Spleen (tissue), 11 donors: ENCODE results near the gene CCDC43. TPM values are rescaled to one million over a fixed set of nuclear protein-coding genes. Genes with fewer than 3 reads are reported as not detected.

Experiments used
- DNase-seq: peaks from one replicate; pipeline ENCODE4 v3.0.0-alpha.2; 2020
- H3K27ac ChIP-seq, 8 donors: fragments of 200-600 bp; sonication (generic) in 7 of 8; 1 replicate in 4 of 8; 2 replicates in 4 of 8; pipeline versions ENCODE4 v1.5.0 to v1.8.0; 2016 to 2021; ENCODE audit warnings: inconsistent platforms in 4 of 8, mild to moderate bottlenecking in 4 of 8, moderate library complexity in 1 of 8
- H3K27me3 ChIP-seq, 7 donors: fragments of 200-600 bp; sonication (generic) in 6 of 7; replicated peaks in 1 of 7; 1 replicate in 4 of 7; 2 replicates in 3 of 7; pipeline versions ENCODE4 v1.5.0 to v1.8.0; 2016 to 2021; ENCODE audit warnings: inconsistent platforms in 3 of 7, mild to moderate bottlenecking in 1 of 7
- H3K36me3 ChIP-seq, 6 donors: fragments of 200-600 bp; sonication (generic) in 5 of 6; 1 replicate in 4 of 6; 2 replicates in 2 of 6; pipeline versions ENCODE4 v1.5.0 to v1.8.0; 2016 to 2021; ENCODE audit warnings: inconsistent platforms in 2 of 6
- H3K4me1 ChIP-seq, 6 donors: fragments of 200-600 bp; sonication (generic) in 5 of 6; 1 replicate in 3 of 6; 2 replicates in 3 of 6; pipeline versions ENCODE4 v1.5.0 to v1.8.0; 2016 to 2021; ENCODE audit warnings: inconsistent platforms in 3 of 6
- H3K4me3 ChIP-seq, 8 donors: fragments of 200-600 bp; sonication (generic) in 7 of 8; 1 replicate in 4 of 8; 2 replicates in 4 of 8; pipeline versions ENCODE4 v1.5.0 to v1.8.0; 2016 to 2021; ENCODE audit warnings: inconsistent platforms in 4 of 8, mild to moderate bottlenecking in 4 of 8, moderate library complexity in 2 of 8
- H3K9me3 ChIP-seq, 8 donors: fragments of 200-600 bp; sonication (generic) in 7 of 8; 1 replicate in 4 of 8; 2 replicates in 4 of 8; pipeline versions ENCODE4 v1.5.0 to v1.8.0; 2016 to 2021; ENCODE audit warnings: inconsistent platforms in 4 of 8
- CTCF ChIP-seq, 11 experiments: fragments of 200-600 bp in 7 of 11; fragments of 450-650 bp in 4 of 11; sonication (generic) in 4 of 11; IDR thresholded peaks in 8 of 11; conservative IDR thresholded peaks in 3 of 11; 1 replicate in 7 of 11; 2 replicates in 4 of 11; pipeline versions ENCODE4 v1.4.0 to v1.8.0; 2016 to 2021; ENCODE audit warnings: antibody characterized with exemption in 11 of 11, inconsistent platforms in 4 of 11, mild to moderate bottlenecking in 1 of 11
- POLR2A ChIP-seq, 3 donors: fragments of 450-650 bp; IDR thresholded peaks; one replicate each; pipeline ENCODE4 v1.5.1; 2017; ENCODE audit warnings: antibody characterized with exemption in 3 of 3, mild to moderate bottlenecking in 1 of 3
- POLR2AphosphoS5 ChIP-seq, 3 donors: sonication (generic); formaldehyde crosslinking; IDR thresholded peaks; one replicate each; pipeline ENCODE4 v1.5.1; 2017; ENCODE audit warnings: antibody characterized with exemption in 3 of 3
- WGBS, 5 donors: extraction: QIAGEN DNeasy Blood & Tissue Kit in 3 of 5; methylation state at CpG; one replicate each; pipeline versions ENCODE4 v1.1.5 to v1.1.7; 2013 to 2018; 5-methylcytosine and 5-hydroxymethylcytosine counted together
- intact Hi-C: fragments of 100-400 bp; cut with DNase I; formaldehyde crosslinking; loops from one replicate; pipeline ENCODE4 v1.15.0; 2023; ENCODE audit warnings: low total_unique reads
- polyA plus RNA-seq, 3 donors: library from polyadenylated mRNA; stranded (reverse); fragments of 200-250 nt; gene quantifications; one replicate each; pipeline ENCODE4 v1.2.1, GENCODE V29; 2013
- total RNA-seq, 7 donors: library from RNA; depleted of rRNA in 3 of 7; stranded (reverse); fragments of >200 nt in 3 of 7; fragmentation: NEBNext Ultra II Directional in 4 of 7; extraction: Animal tissue kit (Norgen Biotek cat#: 25700) in 4 of 7; gene quantifications; one replicate each; pipeline versions ENCODE4 v1.1.0 to v1.2.1, GENCODE V29; 2016 to 2021
- donor health status: healthy with polysubstance abuse.
- donor health status: DM: no; HTN: no; CAD: no; lungs with moderate emphysema.
- donor health status: DM: no; HTN: no; CAD: no.
- donor health status: Bipolar disorder and iron deficiency.
- donor health status: healthy.
- donor health status: DM: no; HTN: no; CAD: no.
- donor health status: DM: yes; HTN: yes; CAD: no.

The CCDC43 gene
- total and polyA plus RNA-seq, 10 donors: 9.7 to 19.9 (median 17.0) TPM

DNA sequence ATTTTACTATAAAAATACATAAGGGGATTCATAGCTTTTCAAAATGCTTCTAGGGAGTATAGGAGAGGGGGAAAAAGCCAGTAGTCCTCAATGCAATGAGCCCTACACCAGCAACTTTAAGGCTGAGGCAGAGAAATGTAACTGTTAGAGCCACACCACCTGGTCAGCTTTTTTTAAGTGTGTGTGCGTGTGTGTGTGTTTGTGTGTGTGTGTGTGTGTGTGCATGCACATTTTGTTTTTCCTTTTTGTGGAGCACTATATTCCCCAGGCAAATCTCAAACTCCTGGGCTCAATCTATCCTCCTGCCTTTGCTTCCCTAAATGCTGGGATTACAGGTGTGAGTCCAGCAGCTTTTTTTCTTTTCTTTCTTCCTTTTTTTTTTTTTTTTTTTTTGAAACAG, 35.6 kb downstream of the CCDC43 start:
- Histone ChIP-seq H3K9me3 (peaks cover 0 to 10% (median 0%) of the 10 kb centered on the region in 8 donors), H3K27me3 (peaks cover 0 to 78% (median 34%) of the 10 kb centered on the region in 7 donors), H3K4me3 (no peak overlapping the region), H3K4me1 (peaks cover 0 to 15% (median 12%) of the 10 kb centered on the region in 6 donors), H3K27ac (no peak overlapping the region), H3K36me3 (no peaks in the 10 kb centered on the region)
- DNase-seq: no peak
- 81 to 93% (median 83%) methylated on average over 1 of the region's 1 CpG for WGBS, 5 donors
- intact Hi-C loops: no loop called here
- no peak for TF ChIP-seq POLR2AphosphoS5 (IDR thresholded peaks at IDR 0.05)
- no peak for TF ChIP-seq POLR2A (IDR thresholded peaks at IDR 0.05)
- no peak for TF ChIP-seq CTCF (IDR thresholded peaks at IDR 0.05 in 8 of 11, conservative IDR thresholded peaks at IDR 0.05 in 3 of 11)

- intact Hi-C loops: no loop called here
- Histone ChIP-seq H3K9me3 (peaks cover 0 to 10% (median 0%) of the 10 kb centered on the region in 8 donors), H3K27ac (no peak overlapping the region), H3K4me1 (peaks cover 0 to 15% (median 12%) of the 10 kb centered on the region in 6 donors), H3K4me3 (no peak overlapping the region), H3K27me3 (peaks cover 0 to 72% (median 32%) of the 10 kb centered on the region in 7 donors), H3K36me3 (no peaks in the 10 kb centered on the region)
- TF ChIP-seq POLR2AphosphoS5 (IDR thresholded peaks at IDR 0.05) (no peak), POLR2A (IDR thresholded peaks at IDR 0.05) (no peak), CTCF (IDR thresholded peaks at IDR 0.05 in 8 of 11, conservative IDR thresholded peaks at IDR 0.05 in 3 of 11) (no peak)
- 94 to 97% (median 96%) methylated on average over 3 of the region's 3 CpGs for WGBS, 5 donors
- DNase-seq: no peak
Measured at GRCh38 chr17:44653384-44653783, 36.2 kb downstream of the CCDC43 start.

DNA sequence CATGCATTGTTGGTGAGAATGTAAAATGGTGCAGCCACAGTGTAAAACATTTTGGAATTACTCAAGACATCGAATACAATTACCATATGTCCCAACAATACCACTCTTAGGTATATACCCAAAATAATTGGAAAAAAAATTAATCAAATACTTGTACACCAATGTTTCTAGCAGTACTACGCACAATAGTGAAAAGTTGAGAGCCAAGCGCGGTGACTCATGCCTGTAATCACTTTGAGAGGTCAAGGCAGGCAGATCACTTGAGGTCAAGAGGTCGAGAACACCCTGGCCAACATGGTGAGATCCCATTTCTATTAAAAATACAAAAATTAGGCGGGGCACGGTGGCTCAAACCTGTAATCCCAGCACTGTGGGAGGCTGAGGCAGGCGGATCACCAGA, 36.8 kb downstream of the CCDC43 start:
- H3K4me3 ChIP-seq: no peak overlapping the region
- H3K36me3 ChIP-seq: no peaks in the 10 kb centered on the region
- intact Hi-C loops: no loop called here
- no peak for TF ChIP-seq POLR2AphosphoS5 (IDR thresholded peaks at IDR 0.05)
- no peak for TF ChIP-seq POLR2A (IDR thresholded peaks at IDR 0.05)
- no peak for TF ChIP-seq CTCF (IDR thresholded peaks at IDR 0.05 in 8 of 11, conservative IDR thresholded peaks at IDR 0.05 in 3 of 11)
- 80 to 88% (median 85%) methylated on average over 8 of the region's 8 CpGs for WGBS, 5 donors
- no peak overlapping the region for H3K27ac ChIP-seq
- peaks cover 0 to 15% (median 12%) of the 10 kb centered on the region in 6 donors for H3K4me1 ChIP-seq
- peaks cover 0 to 65% (median 30%) of the 10 kb centered on the region in 7 donors for H3K27me3 ChIP-seq
- no peak for DNase-seq
- H3K9me3 ChIP-seq: peaks cover 0 to 10% (median 0%) of the 10 kb centered on the region in 8 donors

GRCh38 chr17:44651228-44651627, 38.3 kb downstream of the CCDC43 start:
- TF ChIP-seq POLR2AphosphoS5 (IDR thresholded peaks at IDR 0.05): no peak
- no peak for TF ChIP-seq CTCF (IDR thresholded peaks at IDR 0.05 in 8 of 11, conservative IDR thresholded peaks at IDR 0.05 in 3 of 11)
- no peak for TF ChIP-seq POLR2A (IDR thresholded peaks at IDR 0.05)
- no peak overlapping the region for H3K4me3 ChIP-seq
- H3K27ac ChIP-seq: no peak overlapping the region
- H3K36me3 ChIP-seq: no peaks in the 10 kb centered on the region
- WGBS, 5 donors: 77 to 87% (median 82%) methylated on average over 5 of the region's 5 CpGs
- intact Hi-C loops: no loop called here
- no peak for DNase-seq
- H3K27me3 ChIP-seq: peaks cover 0 to 57% (median 15%) of the 10 kb centered on the region in 7 donors
- H3K9me3 ChIP-seq: peaks cover 0 to 8% (median 0%) of the 10 kb centered on the region in 8 donors
- H3K4me1 ChIP-seq: peaks cover 0 to 6% (median 3%) of the 10 kb centered on the region in 6 donors
